IPS-20b (cell line): Measurements from ENCODE around the gene C22orf42.
A peak's percentile ranks its signal among the peaks of the same experiment; 100 is the strongest.
"Not testable (repeated sequence)": the region's sequence is repeated elsewhere in the genome, so short reads cannot be mapped to it uniquely, and the experiment has no call there.

Experiments used
- H3K27ac ChIP-seq: one replicate; pipeline ENCODE4 v1.5.1; 2013; ENCODE audit warnings: low read length
- H3K27me3 ChIP-seq: 2 replicates; pipeline ENCODE4 v1.6.1; 2013; ENCODE audit warnings: mild to moderate bottlenecking, low read length, inconsistent platforms; ENCODE audit not compliant: insufficient read depth
- H3K36me3 ChIP-seq: 2 replicates; pipeline ENCODE4 v1.6.1; 2013; ENCODE audit warnings: low read depth, mild to moderate bottlenecking, inconsistent platforms, low read length, moderate library complexity; ENCODE audit not compliant: insufficient read depth
- H3K4me1 ChIP-seq: 2 replicates; pipeline ENCODE4 v1.6.1; 2013; ENCODE audit warnings: mild to moderate bottlenecking, control low read depth, inconsistent platforms, low read length, moderate library complexity; ENCODE audit not compliant: insufficient read depth
- H3K4me3 ChIP-seq: 2 replicates; pipeline ENCODE4 v1.5.1; 2013; ENCODE audit warnings: mild to moderate bottlenecking, low read length, inconsistent platforms
- H3K9ac ChIP-seq: 2 replicates; pipeline ENCODE4 v1.6.1; 2013; ENCODE audit warnings: low read depth, mild to moderate bottlenecking, inconsistent platforms, low read length, moderate library complexity
- H3K9me3 ChIP-seq: 2 replicates; pipeline ENCODE4 v1.6.1; 2013; ENCODE audit warnings: mild to moderate bottlenecking, low read depth, low read length, inconsistent platforms; ENCODE audit not compliant: insufficient read depth

The C22orf42 gene

GRCh38 chr22:32177221-32177765 is 18.2 kb upstream of the C22orf42 start:
- Histone ChIP-seq H3K4me3 (no peak overlapping the region), H3K27ac (no peak overlapping the region), H3K4me1 (peaks cover 6% of the 10 kb centered on the region; the same call in 1 of the 2 replicates), H3K36me3 (no peaks in the 10 kb centered on the region), H3K9ac (no peak overlapping the region), H3K27me3 (peaks cover 68% of the 10 kb centered on the region), H3K9me3 (no peaks in the 10 kb centered on the region)

- peak overlapping the region; percentile 64; the same call in 1 of the 2 replicates for H3K4me3 ChIP-seq
- no peak overlapping the region for H3K9ac ChIP-seq
- no peaks in the 10 kb centered on the region for H3K9me3 ChIP-seq
- H3K36me3 ChIP-seq: no peaks in the 10 kb centered on the region
- no peak overlapping the region for H3K27ac ChIP-seq
- peaks cover 6% of the 10 kb centered on the region; the same call in 1 of the 2 replicates for H3K4me1 ChIP-seq
- H3K27me3 ChIP-seq: peaks cover 66% of the 10 kb centered on the region
Measured at GRCh38 chr22:32175683-32176644, 16.9 kb upstream of the C22orf42 start.

- no peak overlapping the region for H3K9ac ChIP-seq
- H3K27me3 ChIP-seq: peaks cover 58% of the 10 kb centered on the region
- no peak overlapping the region for H3K27ac ChIP-seq
- peak overlapping the region; percentile 64; the same call in 1 of the 2 replicates for H3K4me3 ChIP-seq
- no peaks in the 10 kb centered on the region for H3K36me3 ChIP-seq
- H3K4me1 ChIP-seq: peaks cover 6% of the 10 kb centered on the region; the same call in 1 of the 2 replicates
- no peaks in the 10 kb centered on the region for H3K9me3 ChIP-seq
Measured at GRCh38 chr22:32175115-32175514, 16.0 kb upstream of the C22orf42 start.

GRCh38 chr22:32165681-32166080 is 6.6 kb upstream of the C22orf42 start:
- no peak overlapping the region for H3K4me3 ChIP-seq
- H3K36me3 ChIP-seq: no peaks in the 10 kb centered on the region
- H3K9ac ChIP-seq: no peak overlapping the region
- H3K4me1 ChIP-seq: no peaks in the 10 kb centered on the region
- H3K9me3 ChIP-seq: no peaks in the 10 kb centered on the region
- no peak overlapping the region for H3K27ac ChIP-seq
- H3K27me3 ChIP-seq: no peaks in the 10 kb centered on the region

- no peak overlapping the region for H3K9ac ChIP-seq
- no peak overlapping the region for H3K4me3 ChIP-seq
- H3K9me3 ChIP-seq: no peaks in the 10 kb centered on the region
- no peaks in the 10 kb centered on the region for H3K36me3 ChIP-seq
- H3K27ac ChIP-seq: no peak overlapping the region
- no peaks in the 10 kb centered on the region for H3K27me3 ChIP-seq
- H3K4me1 ChIP-seq: no peaks in the 10 kb centered on the region
Measured at GRCh38 chr22:32164075-32164860, 5.2 kb upstream of the C22orf42 start.

GRCh38 chr22:32160411-32160810 is 1.3 kb upstream of the C22orf42 start:
- not testable (repeated sequence) for H3K36me3 ChIP-seq, H3K4me3 ChIP-seq, H3K4me1 ChIP-seq, H3K9ac ChIP-seq, H3K27me3 ChIP-seq, H3K27ac ChIP-seq, H3K9me3 ChIP-seq

- not testable (repeated sequence) for H3K4me1 ChIP-seq, H3K36me3 ChIP-seq, H3K27me3 ChIP-seq, H3K4me3 ChIP-seq, H3K27ac ChIP-seq, H3K9me3 ChIP-seq, H3K9ac ChIP-seq
Measured at GRCh38 chr22:32157632-32158031, 1.5 kb downstream of the C22orf42 start.

- not testable (repeated sequence) for H3K4me1 ChIP-seq, H3K36me3 ChIP-seq, H3K27ac ChIP-seq, H3K27me3 ChIP-seq, H3K4me3 ChIP-seq, H3K9me3 ChIP-seq, H3K9ac ChIP-seq
Measured at GRCh38 chr22:32154727-32155126, 4.4 kb downstream of the C22orf42 start.

- H3K9me3 ChIP-seq, H3K4me3 ChIP-seq, H3K36me3 ChIP-seq, H3K27ac ChIP-seq, H3K27me3 ChIP-seq, H3K4me1 ChIP-seq, H3K9ac ChIP-seq: not testable (repeated sequence)
Measured at GRCh38 chr22:32151641-32152040, 7.5 kb downstream of the C22orf42 start.

GRCh38 chr22:32150647-32151046 is 8.5 kb downstream of the C22orf42 start:
- not testable (repeated sequence) for H3K27me3 ChIP-seq, H3K4me3 ChIP-seq, H3K36me3 ChIP-seq, H3K27ac ChIP-seq, H3K9me3 ChIP-seq, H3K4me1 ChIP-seq, H3K9ac ChIP-seq

GRCh38 chr22:32148372-32148771 is 10.7 kb downstream of the C22orf42 start:
- not testable (repeated sequence) for H3K36me3 ChIP-seq, H3K4me1 ChIP-seq, H3K9me3 ChIP-seq, H3K9ac ChIP-seq, H3K4me3 ChIP-seq, H3K27ac ChIP-seq, H3K27me3 ChIP-seq
